DND-41 (cell line): ENCODE measurements around the gene LAPTM5.

Experiments
- ATAC-seq: fragments of 200-7000 bp; cut with Tn5 transposase; 3 replicates; pipeline ENCODE4 v1.9.1; 2021; ENCODE audit warnings: low read depth; ENCODE audit not compliant: insufficient read depth
- DNase-seq: peaks from one replicate; pipeline ENCODE4 v3.0.0-alpha.2; 2020
- H2AFZ ChIP-seq: 2 replicates; pipeline ENCODE4 v1.6.0; 2012; ENCODE audit warnings: low read depth, low read length
- H3K27ac ChIP-seq: 2 replicates; pipeline ENCODE4 v1.5.1; 2012; ENCODE audit warnings: low read length, inconsistent platforms
- H3K27me3 ChIP-seq: fragments of 200-600 bp; sonication (generic); 2 replicates; pipeline ENCODE4 v1.6.0; 2012; ENCODE audit warnings: low read length, mild to moderate bottlenecking, inconsistent platforms; ENCODE audit not compliant: insufficient read depth, poor library complexity
- H3K36me3 ChIP-seq: 2 replicates; pipeline ENCODE4 v1.5.1; 2012; ENCODE audit warnings: low read length, inconsistent platforms; ENCODE audit not compliant: insufficient read depth
- H3K4me1 ChIP-seq: 2 replicates; pipeline ENCODE4 v1.5.1; 2012; ENCODE audit warnings: mild to moderate bottlenecking, low read length; ENCODE audit not compliant: insufficient read depth
- H3K4me2 ChIP-seq: 2 replicates; pipeline ENCODE4 v1.6.0; 2012; ENCODE audit warnings: mild to moderate bottlenecking, moderate library complexity, low read length, inconsistent platforms; ENCODE audit not compliant: insufficient read depth
- H3K4me3 ChIP-seq, 2 experiments: fragments of 200-600 bp in 1 of 2; shearing (Covaris generic) in 1 of 2; 2 replicates each; pipeline ENCODE4 v1.5.1; 2012 to 2016; ENCODE audit warnings: inconsistent platforms in 2 of 2, low read length in 2 of 2, mild to moderate bottlenecking in 2 of 2, low read depth in 1 of 2, moderate library complexity in 1 of 2
- H3K79me2 ChIP-seq: 2 replicates; pipeline ENCODE4 v1.6.0; 2012; ENCODE audit warnings: low read length, inconsistent platforms; ENCODE audit not compliant: insufficient read depth
- H3K9ac ChIP-seq: 2 replicates; pipeline ENCODE4 v1.6.0; 2012; ENCODE audit warnings: low read depth, mild to moderate bottlenecking, inconsistent platforms, low read length, moderate library complexity
- H3K9me3 ChIP-seq: 2 replicates; pipeline ENCODE4 v1.5.1; 2012; ENCODE audit warnings: low read length, moderate library complexity, mild to moderate bottlenecking, inconsistent platforms; ENCODE audit not compliant: insufficient read depth, severe bottlenecking
- H4K20me1 ChIP-seq: 2 replicates; pipeline ENCODE4 v1.6.0; 2012; ENCODE audit warnings: low read length; ENCODE audit not compliant: insufficient read depth
- EZH2 ChIP-seq: IDR thresholded peaks from 3 replicates; pipeline ENCODE4 v1.6.1; 2012; ENCODE audit warnings: borderline replicate concordance, low read depth, mild to moderate bottlenecking, moderate library complexity, low read length, inconsistent platforms; ENCODE audit not compliant: severe bottlenecking
- TF ChIP-seq, protein P1 (sequence below): IDR thresholded peaks from 2 replicates; pipeline ENCODE4 v1.5.1; 2012; ENCODE audit warnings: borderline replicate concordance, low read length, moderate library complexity, mild to moderate bottlenecking; ENCODE audit not compliant: poor library complexity, severe bottlenecking; ENCODE audit errors: extremely low read depth

LAPTM5 gene

DNA sequence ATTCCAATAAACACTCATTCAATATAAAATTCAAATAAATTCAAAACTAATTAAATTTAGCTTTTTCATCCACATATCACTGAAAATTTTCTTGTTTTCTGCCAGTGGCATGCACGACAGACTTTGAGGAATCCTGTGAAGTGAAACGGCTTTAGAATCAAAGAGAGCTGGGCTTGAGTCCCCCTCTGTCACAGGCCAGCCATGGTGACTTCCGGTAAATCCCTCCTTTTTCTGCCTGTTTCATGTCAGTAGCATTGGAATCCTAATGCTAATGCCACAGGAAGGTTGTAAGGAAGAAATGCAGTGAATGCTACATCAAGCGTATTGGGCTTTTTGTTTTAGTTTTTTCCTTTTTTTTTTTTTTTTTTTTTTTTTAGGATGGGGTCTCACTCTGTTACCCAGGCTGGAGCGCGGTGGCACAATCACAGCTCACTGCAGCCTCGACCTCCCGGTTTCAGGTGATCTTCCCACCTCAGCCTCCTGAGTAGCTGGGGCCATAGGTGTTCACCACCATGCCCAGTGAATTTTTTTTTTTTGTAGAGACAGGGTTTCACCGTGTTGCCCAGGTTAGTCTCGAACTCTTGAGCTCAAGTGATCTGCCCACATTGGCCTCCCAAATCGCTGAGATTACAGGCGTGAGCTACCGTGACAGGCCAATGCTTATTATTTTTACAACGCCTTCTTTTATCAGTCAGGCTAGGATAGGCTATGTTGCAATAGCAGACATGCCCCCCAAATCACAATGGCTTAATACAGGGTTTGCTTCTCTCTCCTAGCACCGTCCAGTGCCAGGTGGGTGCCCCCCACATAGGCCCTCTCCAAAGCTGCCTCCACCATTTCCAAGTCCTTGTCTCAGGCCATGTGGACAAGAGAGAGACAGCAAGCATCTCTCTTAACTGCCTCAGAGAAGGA is 30.5 kb downstream of the LAPTM5 start:
- Histone ChIP-seq H3K9me3 (no peaks in the 10 kb centered on the region), H3K4me2 (no peak overlapping the region), H2AFZ (no peak overlapping the region), H3K79me2 (no peaks in the 10 kb centered on the region), H3K27ac (no peak overlapping the region), H3K27me3 (no peaks in the 10 kb centered on the region), H3K4me1 (no peaks in the 10 kb centered on the region), H3K36me3 (no peaks in the 10 kb centered on the region), H3K9ac (no peak overlapping the region), H4K20me1 (no peaks in the 10 kb centered on the region; the same call in 1 of the 2 replicates), H3K4me3 (no peak overlapping the region)
- ATAC-seq (no peak), DNase-seq (no peak)
- TF ChIP-seq EZH2, result no peak
- TF ChIP-seq, protein P1, sequence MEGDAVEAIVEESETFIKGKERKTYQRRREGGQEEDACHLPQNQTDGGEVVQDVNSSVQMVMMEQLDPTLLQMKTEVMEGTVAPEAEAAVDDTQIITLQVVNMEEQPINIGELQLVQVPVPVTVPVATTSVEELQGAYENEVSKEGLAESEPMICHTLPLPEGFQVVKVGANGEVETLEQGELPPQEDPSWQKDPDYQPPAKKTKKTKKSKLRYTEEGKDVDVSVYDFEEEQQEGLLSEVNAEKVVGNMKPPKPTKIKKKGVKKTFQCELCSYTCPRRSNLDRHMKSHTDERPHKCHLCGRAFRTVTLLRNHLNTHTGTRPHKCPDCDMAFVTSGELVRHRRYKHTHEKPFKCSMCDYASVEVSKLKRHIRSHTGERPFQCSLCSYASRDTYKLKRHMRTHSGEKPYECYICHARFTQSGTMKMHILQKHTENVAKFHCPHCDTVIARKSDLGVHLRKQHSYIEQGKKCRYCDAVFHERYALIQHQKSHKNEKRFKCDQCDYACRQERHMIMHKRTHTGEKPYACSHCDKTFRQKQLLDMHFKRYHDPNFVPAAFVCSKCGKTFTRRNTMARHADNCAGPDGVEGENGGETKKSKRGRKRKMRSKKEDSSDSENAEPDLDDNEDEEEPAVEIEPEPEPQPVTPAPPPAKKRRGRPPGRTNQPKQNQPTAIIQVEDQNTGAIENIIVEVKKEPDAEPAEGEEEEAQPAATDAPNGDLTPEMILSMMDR, result no peak

DNA sequence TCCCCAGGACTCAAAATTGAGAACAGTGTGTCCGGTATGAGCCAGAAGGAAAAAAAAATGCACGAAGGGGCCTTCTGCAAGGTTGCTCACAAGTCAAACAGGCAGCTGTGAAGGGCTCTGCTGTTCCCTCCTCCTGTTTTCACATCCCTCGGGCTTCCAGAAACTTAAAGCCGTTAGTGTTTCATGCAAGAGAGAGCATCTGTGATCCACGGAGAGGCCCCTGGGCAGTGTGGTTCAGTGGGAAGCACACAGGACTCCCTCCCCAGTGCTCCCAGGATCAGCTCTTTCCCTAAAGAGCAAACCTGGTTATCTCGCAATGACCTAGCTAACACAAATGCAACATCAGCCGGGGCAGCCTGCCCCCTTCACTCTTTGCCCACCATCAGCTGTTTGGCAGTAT is 31.3 kb downstream of the LAPTM5 start:
- no peak for DNase-seq
- Histone ChIP-seq H3K36me3 (no peaks in the 10 kb centered on the region), H3K9me3 (no peaks in the 10 kb centered on the region), H3K79me2 (no peaks in the 10 kb centered on the region), H4K20me1 (no peaks in the 10 kb centered on the region; the same call in 1 of the 2 replicates), H3K27me3 (no peaks in the 10 kb centered on the region), H3K9ac (no peak overlapping the region), H3K4me1 (no peaks in the 10 kb centered on the region), H2AFZ (no peak overlapping the region), H3K4me2 (no peak overlapping the region), H3K27ac (no peak overlapping the region), H3K4me3 (no peak overlapping the region)
- TF ChIP-seq, protein P1, result no peak
- TF ChIP-seq EZH2, result no peak
- no peak for ATAC-seq

DNA sequence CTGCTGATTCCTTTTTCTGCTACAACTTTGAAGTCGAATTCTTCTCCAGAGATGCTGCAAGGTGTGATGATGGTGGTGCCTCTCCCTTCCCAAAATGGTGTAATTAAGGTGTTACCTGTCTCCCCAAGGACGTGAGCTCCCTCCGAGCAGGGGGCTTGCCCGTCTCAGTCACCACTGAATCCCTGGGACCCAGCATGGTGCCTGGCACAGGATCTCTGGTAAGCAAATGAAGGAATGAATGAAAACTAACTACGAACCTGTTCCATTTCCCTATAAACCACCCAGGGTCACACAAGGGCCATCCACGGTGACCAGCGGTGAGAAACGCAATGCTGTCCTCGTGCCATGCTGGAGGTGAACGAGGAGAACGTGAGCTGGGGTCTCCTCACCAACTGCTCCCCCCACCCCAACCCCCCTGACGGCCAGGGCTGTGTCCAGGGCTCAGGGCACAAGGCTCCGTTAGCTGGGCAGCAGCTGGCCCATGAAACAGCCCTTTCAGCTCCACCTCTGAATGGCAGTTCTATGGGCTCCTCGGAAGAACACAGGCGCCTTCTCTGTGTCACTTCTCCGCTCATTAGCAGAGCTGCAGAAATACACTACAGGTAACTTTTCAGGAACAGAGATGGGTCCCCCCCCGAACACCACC is 32.0 kb downstream of the LAPTM5 start:
- no peak overlapping the region for H2AFZ ChIP-seq
- no peaks in the 10 kb centered on the region for H3K36me3 ChIP-seq
- H3K4me2 ChIP-seq, result no peak overlapping the region
- TF ChIP-seq, protein P1, result no peak
- TF ChIP-seq EZH2, result no peak
- no peaks in the 10 kb centered on the region for H3K79me2 ChIP-seq
- H3K27me3 ChIP-seq, result no peaks in the 10 kb centered on the region
- H3K4me3 ChIP-seq, result no peak overlapping the region
- H3K9me3 ChIP-seq, result no peaks in the 10 kb centered on the region
- ATAC-seq, result no peak
- no peaks in the 10 kb centered on the region; the same call in 1 of the 2 replicates for H4K20me1 ChIP-seq
- no peak for DNase-seq
- H3K9ac ChIP-seq, result no peak overlapping the region
- no peaks in the 10 kb centered on the region for H3K4me1 ChIP-seq
- no peak overlapping the region for H3K27ac ChIP-seq
